ENCODE results near the gene ABCA4. TPM values are rescaled to one million over a fixed set of nuclear protein-coding genes. Genes with fewer than 3 reads are reported as not detected.

ABCA4 gene
- total and polyA plus RNA-seq, 2 of the 8 experiments (the other 6 are each of a cell fraction or from before 2014, with no cell fraction given): 0.06 TPM; not detected in 1

- no peak overlapping the region; the same call in 1 of the 2 replicates for H2AK5ac ChIP-seq (ENCODE audit: low read depth, low read length)
- no peak overlapping the region for H3K23ac ChIP-seq (ENCODE audit: insufficient read length)
- no peaks in the 10 kb centered on the region for H3K9me3 ChIP-seq (ENCODE audit: insufficient read depth in 2 of 2, low read depth in 1 of 2, low read length in 1 of 2)
- no peak overlapping the region for H4K5ac ChIP-seq (ENCODE audit: insufficient read length, low read depth, low read length)
- no peak overlapping the region for H4K8ac ChIP-seq (ENCODE audit: extremely low read depth, insufficient read depth, low read length)
- H3K79me1 ChIP-seq (ENCODE audit: low read depth, low read length): no peaks in the 10 kb centered on the region
- ChIA-PET CTCF (ENCODE audit: partially characterized antibody) (interaction anchor here (0.9 to 29.5 kb wide), 6 partner anchors 15 to 325 kb away, joined by 3 to 465 read pairs (median 6); no protein-coding TSS in a partner anchor), POLR2A (ENCODE audit: partially characterized antibody) (interaction anchor here (0.7 kb wide), 1 partner anchor 15 kb away, joined by 4 read pairs; no protein-coding TSS in a partner anchor)
- no peak overlapping the region for H3K4me3 ChIP-seq (ENCODE audit: extremely low read depth in 1 of 4, insufficient read depth in 2 of 4, low read depth in 3 of 4, low read length in 4 of 4)
- H3K14ac ChIP-seq (ENCODE audit: insufficient read length): no peak overlapping the region
- no peak overlapping the region for H3K4ac ChIP-seq (replicated peaks; ENCODE audit: insufficient read length, low read depth, low read length)
- no peak overlapping the region for H3K18ac ChIP-seq (ENCODE audit: extremely low read depth, low read length)
- H3K56ac ChIP-seq (replicated peaks; ENCODE audit: insufficient read length, low read depth, low read length): no peak overlapping the region
- DNase-seq (ENCODE audit: low read depth in 1 of 2, low spot score in 2 of 2): no peak
- peaks cover 0 to 28% (median 14%) of the 10 kb centered on the region in 4 experiments; a peak in 4 of 7 replicates for H3K27me3 ChIP-seq (replicated peaks in 1 of 4; ENCODE audit: control insufficient read depth in 3 of 4, extremely low read depth in 1 of 4, insufficient read depth in 3 of 4, low read length in 3 of 4)
- no peak overlapping the region for H2BK120ac ChIP-seq (replicated peaks; ENCODE audit: low read depth, low read length)
- WGBS, 2 experiments (ENCODE audit: extremely low coverage in 1 of 2, insufficient coverage in 1 of 2, insufficient read length in 1 of 2, insufficient replicate concordance in 2 of 2, low coverage in 1 of 2, low lambda C conversion rate in 2 of 2, missing lambda C conversion rate in 1 of 2): 83% methylated on average over 8 of the region's 8 CpGs; no CpG with 5 or more reads in 1 of the 2 experiments
- H2BK5ac ChIP-seq (ENCODE audit: low read depth, low read length): no peak overlapping the region
- H2AFZ ChIP-seq (ENCODE audit: low read length): no peak overlapping the region
- no peak overlapping the region for H3K27ac ChIP-seq (ENCODE audit: low read depth, low read length)
- H3K4me1 ChIP-seq (replicated peaks in 1 of 4; ENCODE audit: control insufficient read depth in 3 of 4, insufficient read depth in 4 of 4, low read length in 3 of 4): peaks cover 6 to 24% (median 15%) of the 10 kb centered on the region in 4 experiments
- H2BK15ac ChIP-seq (ENCODE audit: low read length): no peak overlapping the region
- no peaks in the 10 kb centered on the region for H3K79me2 ChIP-seq (ENCODE audit: control insufficient read depth in 1 of 2, insufficient read depth in 2 of 2, low read length in 2 of 2)
- no peaks in the 10 kb centered on the region for H4K20me1 ChIP-seq (replicated peaks in 1 of 2; ENCODE audit: control insufficient read depth in 1 of 2, insufficient read depth in 2 of 2, low read length in 2 of 2)
- FAIRE-seq: no peak
- H2BK12ac ChIP-seq (ENCODE audit: low read depth, low read length): no peak overlapping the region
- H3K9ac ChIP-seq (replicated peaks in 1 of 4; ENCODE audit: extremely low read depth in 1 of 4, low read depth in 3 of 4, low read length in 3 of 4): no peak overlapping the region
- H3K36me3 ChIP-seq (ENCODE audit: control insufficient read depth in 2 of 4, insufficient read depth in 4 of 4, low read length in 3 of 4): no peaks in the 10 kb centered on the region
- H3K4me2 ChIP-seq (ENCODE audit: insufficient read depth in 1 of 2, low read depth in 2 of 2, low read length in 2 of 2): no peak overlapping the region
- no peak overlapping the region for H4K91ac ChIP-seq (replicated peaks; ENCODE audit: insufficient read length, low read length)
- no peak overlapping the region for H2BK20ac ChIP-seq (ENCODE audit: low read length)
- H3K23me2 ChIP-seq (ENCODE audit: low read depth, low read length): peaks cover 2% of the 10 kb centered on the region; the same call in 1 of the 2 replicates
- no peak for TF ChIP-seq TAF1 (IDR thresholded peaks at IDR 0.05; ENCODE audit: low read depth, low read length)
Observed at GRCh38 chr1:94011129-94011528, 109.8 kb downstream of the ABCA4 start.
